GM12801 (cell line): ENCODE results near the gene CCL4.

Experiments
- CTCF ChIP-seq: IDR thresholded peaks from one replicate; pipeline ENCODE4 v1.5.1; 2011; ENCODE audit warnings: control low read depth; ENCODE audit not compliant: insufficient read length; ENCODE audit errors: extremely low read depth

Gene CCL4

GRCh38 chr17:36127911-36128310 lies 24.3 kb downstream of the CCL4 start:
- no peak for TF ChIP-seq CTCF

GRCh38 chr17:36128411-36128978 lies 24.9 kb downstream of the CCL4 start:
- no peak for TF ChIP-seq CTCF

- no peak for TF ChIP-seq CTCF
These were observed 26.0 kb downstream of the CCL4 start for GRCh38 chr17:36129616-36130015.

- TF ChIP-seq CTCF = no peak
These were observed 26.7 kb downstream of the CCL4 start for GRCh38 chr17:36130346-36130745.

GRCh38 chr17:36131421-36131820 lies 27.8 kb downstream of the CCL4 start:
- no peak for TF ChIP-seq CTCF

GRCh38 chr17:36131931-36132330 lies 28.3 kb downstream of the CCL4 start:
- no peak for TF ChIP-seq CTCF

GRCh38 chr17:36132421-36132831 lies 28.8 kb downstream of the CCL4 start:
- no peak for TF ChIP-seq CTCF
